GM21786 (cell line): Measurements from ENCODE around the gene VASN.

Experiments used
- ATAC-seq: cut with Tn5 transposase; IDR thresholded peaks from one replicate; pipeline ENCODE4 v1.9.1; 2021; ENCODE audit not compliant: unreplicated experiment

VASN gene

DNA sequence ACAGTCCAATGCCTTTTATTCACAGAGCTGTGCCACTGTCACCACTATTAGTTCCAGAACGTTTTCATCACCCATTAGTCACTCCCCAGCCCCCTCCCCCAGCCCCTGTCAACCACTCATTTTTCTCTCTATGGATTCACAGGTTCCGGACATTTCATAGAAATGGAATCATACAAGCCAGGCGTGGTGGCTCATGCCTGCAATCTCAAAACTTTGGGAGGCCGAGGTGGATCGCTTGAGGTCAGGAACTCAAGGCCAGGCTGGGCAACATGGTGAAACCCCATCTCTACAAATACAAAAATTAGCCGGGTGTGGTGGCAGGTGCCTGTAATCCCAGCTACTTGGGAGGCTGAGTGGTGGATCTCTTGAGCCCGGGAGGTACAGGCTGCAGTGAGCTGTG is 19.8 kb upstream of the VASN start:
- no peak for ATAC-seq

- no peak for ATAC-seq
Measured at GRCh38 chr16:4352843-4353242, 18.8 kb upstream of the VASN start.

DNA sequence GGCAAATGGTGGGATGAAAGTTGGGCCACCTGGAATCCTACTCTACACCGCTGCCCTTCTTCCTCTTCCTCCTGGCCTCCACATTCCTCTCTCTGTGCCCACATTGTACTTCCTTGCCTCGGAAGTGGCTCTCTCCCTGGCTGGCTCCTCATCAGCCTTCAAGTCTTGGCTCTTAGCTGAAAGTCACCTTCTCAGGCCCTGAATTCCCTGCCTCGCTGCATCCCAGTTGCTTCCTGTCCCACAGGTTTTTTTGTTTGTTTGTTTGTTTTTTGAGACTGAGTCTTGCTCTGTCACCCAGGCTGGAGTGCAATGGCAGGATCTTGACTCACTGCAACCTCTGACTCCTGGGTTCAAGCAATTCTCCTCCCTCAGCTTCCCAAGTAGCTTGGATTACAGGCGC is 18.0 kb upstream of the VASN start:
- no peak for ATAC-seq

DNA sequence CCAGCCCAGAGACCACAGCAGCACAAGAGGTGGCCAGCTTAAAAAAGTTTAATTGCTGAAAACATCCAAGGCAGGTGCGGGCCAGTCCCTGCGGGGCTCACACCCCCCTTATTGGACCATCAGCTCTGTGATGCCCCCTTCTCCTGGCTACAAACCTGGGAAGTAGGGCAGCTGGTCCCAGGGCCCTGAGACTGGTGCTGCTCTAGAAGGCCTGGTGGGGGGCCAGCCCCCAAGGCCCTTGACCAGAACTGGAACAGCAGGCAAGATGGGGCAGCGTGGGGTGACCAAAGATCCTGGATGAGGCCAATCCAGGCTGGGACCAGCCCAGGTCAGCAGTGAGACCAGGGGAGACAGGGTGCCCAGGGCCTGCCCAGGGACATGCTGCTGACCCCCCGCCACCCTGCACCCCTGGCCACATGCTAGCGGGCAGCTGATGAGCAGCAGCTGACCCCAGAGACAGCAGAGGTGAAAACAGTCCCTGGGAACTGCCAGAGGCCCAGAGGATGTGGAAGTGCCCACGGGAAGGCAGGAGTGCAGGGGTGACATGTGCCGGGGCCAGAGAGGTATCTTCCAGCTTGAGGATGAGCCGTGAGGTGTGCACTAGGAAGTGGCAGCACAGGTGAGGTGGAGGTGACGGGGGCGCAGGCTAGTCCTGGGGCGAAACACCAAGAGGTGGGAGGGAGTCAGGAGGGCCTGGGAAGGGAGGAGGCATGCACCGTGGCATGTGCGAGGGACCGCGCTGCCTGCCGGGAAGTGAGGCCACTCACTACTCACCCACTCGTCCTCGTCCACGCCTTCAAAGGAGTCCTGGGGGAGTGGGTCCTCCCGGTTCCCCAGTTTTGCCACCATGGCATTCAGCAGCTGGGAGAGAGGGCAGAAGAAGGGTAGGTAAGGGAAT is 16.9 kb upstream of the VASN start:
- no peak for ATAC-seq

- ATAC-seq: no peak
Measured at GRCh38 chr16:4356820-4357219, 14.8 kb upstream of the VASN start.

DNA sequence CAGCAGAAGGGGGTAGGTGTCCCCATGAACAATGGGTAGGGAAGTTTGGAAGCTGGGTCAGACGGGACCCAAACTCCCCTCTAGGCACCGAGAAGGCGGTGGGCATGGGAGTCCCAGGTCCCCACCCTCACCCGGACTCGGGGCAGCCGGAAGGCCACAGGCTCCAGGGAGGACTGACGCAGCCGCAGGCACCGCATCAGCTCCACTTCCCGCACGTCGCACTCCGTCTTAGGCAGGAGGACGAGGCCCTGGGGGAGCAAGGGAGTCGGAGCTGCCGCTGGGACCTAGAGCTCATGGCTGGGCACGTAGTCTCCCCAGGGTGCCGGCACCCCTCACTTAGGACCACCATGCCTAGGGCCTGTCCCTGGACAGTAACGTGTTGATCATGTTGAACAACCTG is 13.4 kb upstream of the VASN start:
- no peak for ATAC-seq

- ATAC-seq: no peak
Measured at GRCh38 chr16:4358831-4359561, 12.7 kb upstream of the VASN start.

- ATAC-seq: no peak
Measured at GRCh38 chr16:4359914-4360313, 11.7 kb upstream of the VASN start.

GRCh38 chr16:4360538-4361021 is 11.1 kb upstream of the VASN start:
- no peak for ATAC-seq

DNA sequence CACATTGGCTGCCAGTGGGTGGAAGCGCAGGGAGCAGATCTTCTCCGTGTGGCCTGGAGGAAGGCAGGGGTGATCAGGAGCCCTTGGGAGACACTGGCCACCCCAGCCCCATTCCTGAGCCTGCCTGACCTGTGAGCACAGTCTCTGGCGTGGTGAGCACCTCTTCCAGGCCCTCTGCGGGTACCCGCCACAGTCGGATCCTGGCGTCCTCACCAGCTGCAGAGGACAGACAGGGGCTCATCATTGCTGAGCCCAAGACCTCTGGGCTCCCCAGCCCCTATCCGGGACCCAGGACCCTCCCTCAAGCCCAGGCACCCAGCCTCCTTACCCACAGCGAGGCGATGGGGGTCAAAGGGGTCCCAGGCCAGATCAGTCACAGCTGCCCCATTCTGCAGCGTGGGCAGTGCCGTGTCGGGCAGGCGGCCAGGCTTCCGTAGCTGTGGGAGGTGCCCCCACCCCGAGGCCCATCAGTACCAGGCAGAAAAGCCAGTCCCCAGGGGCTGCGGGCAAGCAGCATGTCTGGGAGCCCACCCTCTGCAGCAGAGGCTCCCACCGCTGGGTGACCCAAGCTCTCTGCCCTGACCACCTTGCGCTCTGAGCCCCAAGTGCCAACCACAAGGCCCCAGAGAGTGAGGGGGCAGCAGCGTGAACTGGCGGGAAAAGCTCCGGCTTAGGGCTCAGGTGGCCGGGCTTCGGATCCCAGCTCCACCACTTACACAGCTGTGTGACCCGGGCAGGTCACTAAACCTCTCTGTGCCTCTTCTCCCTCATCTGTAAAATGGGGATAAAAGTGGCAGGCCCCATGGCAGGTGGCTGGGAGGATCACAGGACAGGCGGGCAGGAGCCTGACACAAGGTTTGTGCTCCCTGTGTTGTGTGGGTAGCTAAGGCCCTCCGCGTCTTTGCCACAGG is 10.4 kb upstream of the VASN start:
- no peak for ATAC-seq

GRCh38 chr16:4361944-4362311 is 9.7 kb upstream of the VASN start:
- no peak for ATAC-seq

- ATAC-seq: no peak
Measured at GRCh38 chr16:4362476-4363135, 9.0 kb upstream of the VASN start.

DNA sequence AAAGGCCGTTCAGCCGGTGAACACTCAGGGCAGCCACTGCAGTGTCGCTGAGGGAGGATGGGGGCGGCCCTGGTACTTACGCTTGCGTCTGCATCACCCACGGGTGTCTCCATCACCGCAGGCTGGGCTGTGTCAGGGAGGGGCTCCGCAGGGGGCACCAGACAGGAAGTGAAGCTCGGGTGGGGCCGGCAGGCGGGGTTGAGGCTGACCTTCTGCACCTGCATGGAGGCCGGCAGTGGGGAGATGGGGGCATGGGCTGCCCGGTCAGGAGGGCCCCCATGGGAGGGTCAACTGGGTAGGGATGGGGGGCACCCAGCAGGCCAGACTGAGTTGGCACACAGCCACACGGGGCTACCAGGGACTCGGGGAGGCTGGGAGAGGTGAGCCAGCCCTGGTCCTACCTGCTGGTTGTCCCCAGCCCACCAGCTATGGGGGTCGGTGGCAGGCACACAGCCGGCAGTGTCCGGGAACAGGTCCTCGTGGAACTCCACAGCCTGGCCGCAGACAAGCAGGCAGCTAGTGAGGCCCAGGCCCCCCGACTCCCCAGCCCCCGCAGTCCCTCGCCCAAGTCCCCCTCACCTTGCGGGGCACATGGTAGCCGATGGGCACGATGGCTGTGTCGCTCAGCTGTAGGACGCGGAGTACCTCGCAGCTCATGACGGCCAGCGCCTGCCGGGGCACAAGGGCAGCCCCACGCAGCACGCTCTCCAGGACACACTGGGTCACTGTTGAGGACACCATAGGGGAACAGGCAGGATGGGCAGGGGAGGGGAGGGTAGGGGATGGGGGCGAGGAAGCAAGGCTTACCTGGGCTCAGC is 7.2 kb upstream of the VASN start:
- no peak for ATAC-seq

- ATAC-seq: peak; percentile 64
Measured at GRCh38 chr16:4365014-4365406, 6.6 kb upstream of the VASN start.

DNA sequence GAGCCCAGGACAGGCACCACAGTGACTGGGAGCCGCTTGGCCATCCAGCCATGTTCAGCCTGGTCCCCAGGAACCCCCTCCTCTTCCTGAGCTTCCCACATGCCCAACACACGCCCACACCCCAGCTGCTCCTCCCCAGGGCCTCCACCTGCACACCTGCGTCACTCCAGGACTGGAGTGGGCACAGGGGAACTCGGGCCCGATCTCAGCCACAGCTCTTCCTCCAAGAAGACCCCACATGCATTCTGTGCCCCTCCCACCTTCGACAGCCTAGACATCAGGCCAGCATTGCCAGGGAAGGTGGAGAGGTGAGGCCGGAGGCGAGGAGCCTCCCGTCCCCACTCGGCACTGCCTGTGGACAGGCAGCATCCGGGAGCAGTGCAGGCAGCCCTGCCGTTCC is 6.0 kb upstream of the VASN start:
- ATAC-seq: no peak

- no peak for ATAC-seq
Measured at GRCh38 chr16:4366016-4366415, 5.6 kb upstream of the VASN start.

DNA sequence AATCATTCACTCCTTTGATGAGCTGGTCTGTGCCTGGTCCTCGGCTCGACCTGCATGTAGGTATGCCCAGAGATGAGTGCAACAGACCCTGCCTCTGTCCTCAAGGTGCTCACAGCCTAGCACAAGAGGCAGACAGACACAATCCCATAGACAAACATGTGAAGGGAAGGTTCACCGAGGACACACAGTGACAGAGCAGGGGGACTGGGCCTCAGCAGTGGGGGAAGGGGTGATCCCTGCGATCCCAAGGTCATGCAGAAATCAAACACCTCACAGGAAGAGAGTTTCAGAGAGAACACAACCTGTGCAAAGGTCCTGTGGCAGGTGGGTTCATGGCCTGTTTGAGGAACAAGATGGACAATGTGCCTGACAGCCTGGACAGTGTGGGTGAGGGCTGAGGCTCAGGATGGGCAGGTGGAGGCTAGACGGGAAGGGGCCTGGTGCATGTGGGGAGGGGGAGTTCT is 4.2 kb upstream of the VASN start:
- no peak for ATAC-seq

DNA sequence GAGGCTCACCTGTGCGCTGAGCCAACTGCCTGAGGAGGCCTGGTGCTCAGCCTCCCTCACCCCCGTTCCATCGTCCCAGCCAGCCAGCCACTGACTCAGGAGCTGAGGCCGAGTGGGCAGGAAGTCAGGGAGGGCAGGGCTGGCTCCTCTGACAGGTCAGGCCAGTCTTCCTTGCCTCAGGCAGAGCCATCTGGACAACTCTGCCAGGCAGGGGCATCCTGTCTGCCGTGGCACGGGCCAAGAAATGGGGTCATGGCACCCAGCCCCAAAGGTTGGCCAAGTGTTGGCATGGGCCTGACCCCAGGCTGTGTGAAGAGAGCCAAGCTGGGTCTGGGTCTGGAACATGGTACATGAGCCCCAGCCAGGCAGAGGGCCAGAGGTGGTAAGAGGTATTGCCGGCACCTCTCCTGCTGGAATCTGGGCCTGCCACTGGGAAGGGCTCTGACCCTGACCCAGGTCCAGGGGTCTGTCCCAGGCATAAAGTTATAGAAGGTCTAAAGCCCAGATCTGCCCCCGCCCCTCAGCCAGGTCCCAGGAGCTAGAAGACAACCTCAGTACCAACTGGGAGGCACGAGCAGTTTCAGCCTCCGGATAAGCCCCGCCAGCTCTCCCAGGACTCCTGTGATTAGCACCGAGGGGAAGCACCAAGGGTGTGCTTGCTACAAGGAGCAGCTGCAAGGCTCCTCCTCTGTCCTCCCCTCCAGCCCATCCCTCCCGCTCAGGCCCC is 2.5 kb upstream of the VASN start:
- no peak for ATAC-seq

DNA sequence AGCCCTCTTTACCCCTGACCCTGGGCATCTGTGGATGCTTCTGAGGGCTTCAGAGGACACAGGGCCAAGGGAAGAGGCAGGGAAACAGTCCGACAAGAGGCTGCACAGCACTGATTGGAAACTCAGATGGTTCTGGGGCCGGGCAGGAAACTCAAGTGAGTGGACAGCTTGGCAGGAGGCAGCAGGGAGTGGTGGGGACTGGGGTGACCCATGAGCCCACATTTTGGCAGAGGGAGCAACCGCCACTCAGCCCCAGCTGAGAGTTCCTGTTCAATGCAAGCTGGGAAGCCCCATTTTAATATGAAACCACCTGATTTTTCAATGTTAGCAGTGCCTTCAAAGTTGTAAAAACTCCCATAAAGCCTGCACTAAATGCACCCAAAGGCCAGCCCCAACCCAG is 1.5 kb upstream of the VASN start:
- ATAC-seq: no peak
